Chondrocyte (in vitro differentiated cells): Measurements from ENCODE around the gene FBP2. TPM values are rescaled to one million over a fixed set of nuclear protein-coding genes. Genes with fewer than 3 reads are reported as not detected.
"Not testable (repeated sequence)": the region's sequence is repeated elsewhere in the genome, so short reads cannot be mapped to it uniquely, and the experiment has no call there.

ENCODE experiments used
- DNase-seq: peaks from one replicate; pipeline ENCODE4 v3.0.0; 2021; ENCODE audit warnings: mixed read lengths, low spot score
- H3K27ac Mint-ChIP-seq: one replicate; pipeline ENCODE4 v1.8.0; 2021; ENCODE audit warnings: mild to moderate bottlenecking, moderate library complexity, mixed read lengths; ENCODE audit not compliant: unreplicated experiment
- H3K27me3 Mint-ChIP-seq: 2 replicates; pipeline ENCODE4 v1.8.0; 2021; ENCODE audit warnings: low read depth, mixed read lengths
- H3K36me3 Mint-ChIP-seq: 2 replicates; pipeline ENCODE4 v1.8.0; 2021; ENCODE audit warnings: low read depth, mixed read lengths
- H3K4me1 Mint-ChIP-seq: 2 replicates; pipeline ENCODE4 v1.8.0; 2021; ENCODE audit warnings: low read depth, mild to moderate bottlenecking, mixed read lengths
- H3K4me3 Mint-ChIP-seq: one replicate; pipeline ENCODE4 v1.8.0; 2021; ENCODE audit warnings: mild to moderate bottlenecking, moderate library complexity, mixed read lengths; ENCODE audit not compliant: unreplicated experiment
- H3K9me3 Mint-ChIP-seq: 2 replicates; pipeline ENCODE4 v1.8.0; 2021; ENCODE audit warnings: low read depth, mixed read lengths
- CTCF ChIP-seq: fragments of 200-600 bp; sonication (generic); IDR thresholded peaks from 2 replicates; pipeline ENCODE4 v1.5.0; 2021; ENCODE audit warnings: antibody characterized with exemption, mild to moderate bottlenecking, moderate library complexity
- total RNA-seq: library from RNA; stranded (reverse); gene quantifications from 3 replicates; pipeline ENCODE4 v1.2.1, GENCODE V29; 2021

FBP2 gene
- total RNA-seq, 1 donor from 2014 or later, result not detected

- H3K4me1 Mint-ChIP-seq, result no peaks in the 10 kb centered on the region
- no peak for DNase-seq
- H3K27me3 Mint-ChIP-seq, result no peaks in the 10 kb centered on the region
- no peak for TF ChIP-seq CTCF
- no peak overlapping the region for H3K4me3 Mint-ChIP-seq
- H3K9me3 Mint-ChIP-seq, result no peaks in the 10 kb centered on the region
- H3K27ac Mint-ChIP-seq, result no peak overlapping the region
- peaks cover 3% of the 10 kb centered on the region for H3K36me3 Mint-ChIP-seq
Measured at GRCh38 chr9:94554078-94554438, 39.6 kb downstream of the FBP2 start.

- TF ChIP-seq CTCF, result no peak
- Mint-ChIP-seq H3K27ac (no peak overlapping the region), H3K27me3 (no peaks in the 10 kb centered on the region), H3K4me3 (no peak overlapping the region), H3K9me3 (no peaks in the 10 kb centered on the region), H3K36me3 (peaks cover 2% of the 10 kb centered on the region), H3K4me1 (no peaks in the 10 kb centered on the region)
- no peak for DNase-seq
Measured at GRCh38 chr9:94553029-94553938, 40.3 kb downstream of the FBP2 start.

GRCh38 chr9:94545940-94546339 lies 47.7 kb downstream of the FBP2 start:
- Mint-ChIP-seq H3K9me3 (no peaks in the 10 kb centered on the region), H3K27me3 (no peaks in the 10 kb centered on the region), H3K36me3 (peaks cover 7% of the 10 kb centered on the region)

GRCh38 chr9:94544335-94544734 lies 49.3 kb downstream of the FBP2 start:
- H3K27me3 Mint-ChIP-seq, H3K9me3 Mint-ChIP-seq, H3K27ac Mint-ChIP-seq, H3K4me1 Mint-ChIP-seq, H3K4me3 Mint-ChIP-seq, H3K36me3 Mint-ChIP-seq, DNase-seq: not testable (repeated sequence)

More at GRCh38 chr9:94545940-94546339, 47.7 kb downstream of the FBP2 start:
- H3K27ac Mint-ChIP-seq, result no peak overlapping the region
- DNase-seq, result no peak
- peaks cover 5% of the 10 kb centered on the region for H3K4me1 Mint-ChIP-seq
- H3K4me3 Mint-ChIP-seq, result no peak overlapping the region
- TF ChIP-seq CTCF, result no peak

- DNase-seq, result no peak
- no peaks in the 10 kb centered on the region for H3K27me3 Mint-ChIP-seq
- no peak overlapping the region for H3K4me3 Mint-ChIP-seq
- H3K27ac Mint-ChIP-seq, result no peak overlapping the region
- H3K4me1 Mint-ChIP-seq, result peaks cover 8% of the 10 kb centered on the region
- H3K9me3 Mint-ChIP-seq, result no peaks in the 10 kb centered on the region
- no peaks in the 10 kb centered on the region for H3K36me3 Mint-ChIP-seq
- TF ChIP-seq CTCF, result no peak
Measured at GRCh38 chr9:94538908-94539307, 54.7 kb downstream of the FBP2 start.

GRCh38 chr9:94534901-94535300 lies 58.7 kb downstream of the FBP2 start:
- Mint-ChIP-seq H3K9me3 (no peaks in the 10 kb centered on the region), H3K4me3 (no peak overlapping the region), H3K4me1 (peaks cover 8% of the 10 kb centered on the region), H3K27me3 (no peaks in the 10 kb centered on the region), H3K36me3 (peaks cover 4% of the 10 kb centered on the region), H3K27ac (no peak overlapping the region)
- no peak for DNase-seq
- TF ChIP-seq CTCF, result no peak
